GM18502 (cell line): Measurements from ENCODE around the gene LAMB3.
"Not testable (repeated sequence)": the region's sequence is repeated elsewhere in the genome, so short reads cannot be mapped to it uniquely, and the experiment has no call there.

Source experiments
- ATAC-seq: cut with Tn5 transposase; IDR thresholded peaks from one replicate; pipeline ENCODE4 v1.9.1; 2021; ENCODE audit warnings: mild to moderate bottlenecking; ENCODE audit not compliant: unreplicated experiment, poor library complexity

Gene LAMB3

GRCh38 chr1:209652121-209652735 lies at the start of gene LAMB3:
LAMB3 (minus strand) TSS chr1:209652425; CDS start chr1:209650944, 1,481 bp downstream.
- ATAC-seq = no peak

GRCh38 chr1:209700686-209701085 lies 48.5 kb upstream of the LAMB3 start:
- not testable (repeated sequence) for ATAC-seq

GRCh38 chr1:209697126-209697525 lies 44.9 kb upstream of the LAMB3 start:
- ATAC-seq = no peak

GRCh38 chr1:209696673-209697072 lies 44.4 kb upstream of the LAMB3 start:
- ATAC-seq = no peak

- ATAC-seq = no peak
Measured at GRCh38 chr1:209692745-209693504, 40.7 kb upstream of the LAMB3 start.

GRCh38 chr1:209692296-209692695 lies 40.1 kb upstream of the LAMB3 start:
- no peak for ATAC-seq

- no peak for ATAC-seq
Measured at GRCh38 chr1:209691237-209691636, 39.0 kb upstream of the LAMB3 start.

- ATAC-seq = no peak
Measured at GRCh38 chr1:209689477-209689876, 37.3 kb upstream of the LAMB3 start.

GRCh38 chr1:209688746-209689234 lies 36.6 kb upstream of the LAMB3 start:
- ATAC-seq = no peak

GRCh38 chr1:209686322-209686721 lies 34.1 kb upstream of the LAMB3 start:
- no peak for ATAC-seq

GRCh38 chr1:209685821-209686220 lies 33.6 kb upstream of the LAMB3 start:
- peak; percentile 46 for ATAC-seq

GRCh38 chr1:209678981-209679539 lies 26.8 kb upstream of the LAMB3 start:
- no peak for ATAC-seq

GRCh38 chr1:209675565-209676154 lies 23.4 kb upstream of the LAMB3 start:
- no peak for ATAC-seq

- no peak for ATAC-seq
Measured at GRCh38 chr1:209674957-209675564, 22.8 kb upstream of the LAMB3 start, which contains the start of gene G0S2. G0S2 (plus strand) TSS chr1:209675412; CDS start chr1:209675685, 273 bp downstream.

- no peak for ATAC-seq
Measured at GRCh38 chr1:209673631-209674417, 21.6 kb upstream of the LAMB3 start.

- ATAC-seq = peak; percentile 90
Measured at GRCh38 chr1:209672705-209673630, 20.7 kb upstream of the LAMB3 start.

- ATAC-seq = no peak
Measured at GRCh38 chr1:209670441-209671082, 18.3 kb upstream of the LAMB3 start.

GRCh38 chr1:209667708-209668107 lies 15.5 kb upstream of the LAMB3 start:
- ATAC-seq = no peak
